ENCODE data around the gene PPP2R5C. TPM values are rescaled to one million over a fixed set of nuclear protein-coding genes. Genes with fewer than 3 reads are reported as not detected.

The PPP2R5C gene
- total and polyA plus RNA-seq, 2 donors (not counting 3 experiments of a cell fraction or from before 2014, with no cell fraction given) = 42.6 to 83.6 TPM

DNA sequence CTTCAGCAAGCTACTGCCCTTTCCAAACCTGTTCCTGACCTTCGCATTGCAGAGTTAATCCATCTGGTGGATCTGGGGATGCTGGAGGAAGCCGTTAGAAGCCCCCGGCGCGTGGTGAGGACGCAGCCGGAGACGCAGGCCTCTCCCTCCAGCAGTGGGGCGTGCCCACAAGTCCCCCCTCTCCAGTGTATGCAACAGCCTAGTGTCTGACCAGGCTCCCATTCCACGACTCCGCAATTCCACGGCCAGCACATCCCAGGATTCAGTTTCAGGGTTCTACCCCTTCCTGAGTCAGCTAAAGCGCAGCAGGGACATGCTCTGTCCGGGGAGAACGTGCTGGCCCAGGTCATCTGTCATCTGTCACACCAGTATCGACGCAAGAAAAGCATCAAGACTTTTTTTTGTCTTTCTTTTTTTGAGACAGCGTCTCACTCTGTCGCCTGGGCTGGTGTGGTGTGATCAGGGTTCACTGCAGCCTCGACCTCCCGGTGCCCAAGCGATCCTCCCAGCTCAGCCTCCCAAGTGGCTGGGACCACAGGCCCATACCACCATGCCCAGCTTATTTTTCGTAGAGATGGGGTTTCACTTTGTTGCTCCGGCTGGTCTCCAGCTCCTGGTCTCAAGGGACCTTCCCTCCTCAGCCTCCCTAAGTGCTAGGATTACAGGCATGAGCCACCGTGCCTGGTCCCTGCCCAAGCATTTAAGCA is 194.8 kb downstream of the PPP2R5C start:
- DNase-seq (ENCODE audit: low read depth, low spot score) = no peak
- Histone ChIP-seq H3K4me3 (replicated peaks in 1 of 3; ENCODE audit: insufficient read depth in 1 of 3, low read depth in 1 of 3, low read length in 3 of 3) (no peak overlapping the region), H3K27ac (ENCODE audit: insufficient read depth, low read depth, low read length) (no peak overlapping the region), H4K20me1 (replicated peaks; ENCODE audit: control insufficient read depth, extremely low read depth, insufficient read depth, low read length) (no peaks in the 10 kb centered on the region), H2AFZ (ENCODE audit: low read depth, low read length) (no peak overlapping the region), H3K9me3 (replicated peaks; ENCODE audit: control insufficient read depth, insufficient read depth, low read length) (no peaks in the 10 kb centered on the region), H3K27me3 (ENCODE audit: control insufficient read depth in 2 of 2, insufficient read depth in 2 of 2, low read length in 2 of 2) (no peaks in the 10 kb centered on the region), H3K36me3 (ENCODE audit: control insufficient read depth in 2 of 2, extremely low read depth in 1 of 2, insufficient read depth in 2 of 2, low read length in 2 of 2) (no peaks in the 10 kb centered on the region), H3K9me1 (replicated peaks; ENCODE audit: control insufficient read depth, extremely low read depth, insufficient read depth, low read length) (no peaks in the 10 kb centered on the region), H3K4me1 (ENCODE audit: control insufficient read depth, extremely low read depth, insufficient read depth, low read length) (no peaks in the 10 kb centered on the region), H3K9ac (replicated peaks; ENCODE audit: extremely low read depth, insufficient read depth, low read length) (no peak overlapping the region), H3K79me2 (ENCODE audit: control insufficient read depth, insufficient read depth, low read length) (no peaks in the 10 kb centered on the region), H3K4me2 (ENCODE audit: insufficient read depth, low read length) (no peak overlapping the region)
- no peak for FAIRE-seq
- POLR2A ChIA-PET = no interaction called here
- dilution Hi-C loops (cut with MboI; ENCODE audit: extremely low pct_ligation_motif_present, low sequenced_read_pairs) = no loop called here
- CTCF ChIA-PET = interaction anchor here (0.7 to 8.7 kb wide), 4 partner anchors 8 to 249 kb away, joined by 3 to 124 read pairs (median 4); no protein-coding TSS in a partner anchor
- TF ChIP-seq JUN (IDR thresholded peaks at IDR 0.05; ENCODE audit: borderline replicate concordance, insufficient read depth, insufficient read length, low read depth) (no peak), MYC (IDR thresholded peaks at IDR 0.05; ENCODE audit: low read depth, low read length) (no peak), EZH2 (IDR thresholded peaks at IDR 0.05; ENCODE audit: borderline replicate concordance, low read depth, low read length, severe bottlenecking) (no peak), FOS (IDR thresholded peaks at IDR 0.05; ENCODE audit: borderline replicate concordance, insufficient read depth, low read length) (no peak), GATA2 (IDR thresholded peaks at IDR 0.05; ENCODE audit: insufficient read depth, insufficient read length, low read depth, low read length) (no peak), POLR2A (IDR thresholded peaks at IDR 0.05; ENCODE audit: low read depth, low read length) (no peak), POLR2AphosphoS5 (IDR thresholded peaks at IDR 0.05; ENCODE audit: insufficient read depth, low read depth, low read length) (no peak)
- TF ChIP-seq, protein P1, sequence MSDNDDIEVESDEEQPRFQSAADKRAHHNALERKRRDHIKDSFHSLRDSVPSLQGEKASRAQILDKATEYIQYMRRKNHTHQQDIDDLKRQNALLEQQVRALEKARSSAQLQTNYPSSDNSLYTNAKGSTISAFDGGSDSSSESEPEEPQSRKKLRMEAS (IDR thresholded peaks at IDR 0.05; ENCODE audit: insufficient read depth, insufficient read length) = no peak
- TF ChIP-seq, protein P2, sequence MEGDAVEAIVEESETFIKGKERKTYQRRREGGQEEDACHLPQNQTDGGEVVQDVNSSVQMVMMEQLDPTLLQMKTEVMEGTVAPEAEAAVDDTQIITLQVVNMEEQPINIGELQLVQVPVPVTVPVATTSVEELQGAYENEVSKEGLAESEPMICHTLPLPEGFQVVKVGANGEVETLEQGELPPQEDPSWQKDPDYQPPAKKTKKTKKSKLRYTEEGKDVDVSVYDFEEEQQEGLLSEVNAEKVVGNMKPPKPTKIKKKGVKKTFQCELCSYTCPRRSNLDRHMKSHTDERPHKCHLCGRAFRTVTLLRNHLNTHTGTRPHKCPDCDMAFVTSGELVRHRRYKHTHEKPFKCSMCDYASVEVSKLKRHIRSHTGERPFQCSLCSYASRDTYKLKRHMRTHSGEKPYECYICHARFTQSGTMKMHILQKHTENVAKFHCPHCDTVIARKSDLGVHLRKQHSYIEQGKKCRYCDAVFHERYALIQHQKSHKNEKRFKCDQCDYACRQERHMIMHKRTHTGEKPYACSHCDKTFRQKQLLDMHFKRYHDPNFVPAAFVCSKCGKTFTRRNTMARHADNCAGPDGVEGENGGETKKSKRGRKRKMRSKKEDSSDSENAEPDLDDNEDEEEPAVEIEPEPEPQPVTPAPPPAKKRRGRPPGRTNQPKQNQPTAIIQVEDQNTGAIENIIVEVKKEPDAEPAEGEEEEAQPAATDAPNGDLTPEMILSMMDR (IDR thresholded peaks at IDR 0.05; ENCODE audit: extremely low read depth in 1 of 2, insufficient read depth in 1 of 2, low read depth in 1 of 2, low read length in 2 of 2) = no peak
- intact Hi-C loops (cut with micrococcal nuclease) = no loop called here
- no TSS peak for BruUV-seq (replicated peaks)
